Cerebellar cortex (tissue), 1 donor: ENCODE data around the gene ZNF282.
"Not testable (repeated sequence)": the region's sequence is repeated elsewhere in the genome, so short reads cannot be mapped to it uniquely, and the experiment has no call there.

Experiments
- DNase-seq: peaks from one replicate; pipeline ENCODE4 v3.0.0-alpha.2; 2015; ENCODE audit warnings: low spot score

ZNF282 gene

DNA sequence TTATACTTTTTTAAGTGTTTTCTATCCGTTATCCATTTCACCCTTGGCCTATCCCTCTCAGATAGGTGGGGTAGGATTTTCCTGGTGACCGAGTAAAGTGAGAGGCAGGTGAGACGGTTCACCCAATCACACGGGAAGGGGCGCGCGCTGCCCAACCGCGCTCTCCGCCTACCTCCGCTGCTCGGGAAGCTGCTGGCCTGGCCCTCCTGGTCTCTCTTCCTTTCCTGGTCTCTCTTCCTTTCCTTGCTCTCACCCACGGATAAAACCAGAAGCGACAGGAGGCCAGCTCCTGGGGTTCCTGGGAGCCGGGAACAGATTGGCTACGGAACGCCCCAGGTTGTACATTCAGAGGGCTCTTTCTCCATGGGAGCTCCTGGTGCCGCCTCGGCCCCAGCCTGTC is 29.8 kb downstream of the ZNF282 start:
- no peak for DNase-seq

DNA sequence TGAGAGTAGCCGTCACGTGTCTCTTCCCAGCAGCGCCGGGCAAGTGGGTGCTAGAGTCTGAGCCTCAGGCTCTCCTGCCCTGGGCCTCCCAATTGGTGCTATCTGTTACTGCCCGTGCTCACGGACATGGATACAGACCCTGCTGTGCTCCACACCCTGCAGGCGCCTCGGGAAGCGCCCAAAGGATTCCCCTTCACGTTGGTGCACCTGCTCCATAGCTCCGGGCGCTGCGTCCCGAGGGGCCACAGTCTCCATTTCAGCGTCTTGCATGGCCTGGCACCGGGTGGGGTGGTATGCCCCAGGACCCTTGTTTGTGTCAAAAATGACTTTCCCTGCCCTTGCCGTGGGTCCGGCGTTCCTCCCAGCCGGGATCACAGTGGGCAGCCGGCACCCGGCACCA is 30.3 kb downstream of the ZNF282 start:
- DNase-seq: no peak

DNA sequence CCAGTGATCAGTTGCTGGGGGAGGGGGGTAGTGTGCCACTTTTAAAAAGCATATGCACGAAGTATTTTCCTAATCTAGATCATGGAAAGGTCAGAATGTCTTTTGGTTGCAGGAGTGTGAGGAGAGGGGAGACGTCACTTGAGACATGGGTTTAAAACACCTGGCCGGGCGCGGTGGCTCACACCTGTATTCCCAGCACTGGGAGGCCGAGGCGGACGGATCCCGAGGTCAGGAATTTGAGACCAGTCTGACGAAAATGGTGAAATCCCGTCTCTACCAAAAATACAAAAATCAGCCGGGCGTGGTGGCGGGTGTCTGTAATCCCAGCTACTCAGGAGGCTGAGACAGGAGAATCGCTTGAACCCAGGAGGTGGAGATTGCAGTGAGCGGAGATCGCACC is 31.0 kb downstream of the ZNF282 start:
- not testable (repeated sequence) for DNase-seq

DNA sequence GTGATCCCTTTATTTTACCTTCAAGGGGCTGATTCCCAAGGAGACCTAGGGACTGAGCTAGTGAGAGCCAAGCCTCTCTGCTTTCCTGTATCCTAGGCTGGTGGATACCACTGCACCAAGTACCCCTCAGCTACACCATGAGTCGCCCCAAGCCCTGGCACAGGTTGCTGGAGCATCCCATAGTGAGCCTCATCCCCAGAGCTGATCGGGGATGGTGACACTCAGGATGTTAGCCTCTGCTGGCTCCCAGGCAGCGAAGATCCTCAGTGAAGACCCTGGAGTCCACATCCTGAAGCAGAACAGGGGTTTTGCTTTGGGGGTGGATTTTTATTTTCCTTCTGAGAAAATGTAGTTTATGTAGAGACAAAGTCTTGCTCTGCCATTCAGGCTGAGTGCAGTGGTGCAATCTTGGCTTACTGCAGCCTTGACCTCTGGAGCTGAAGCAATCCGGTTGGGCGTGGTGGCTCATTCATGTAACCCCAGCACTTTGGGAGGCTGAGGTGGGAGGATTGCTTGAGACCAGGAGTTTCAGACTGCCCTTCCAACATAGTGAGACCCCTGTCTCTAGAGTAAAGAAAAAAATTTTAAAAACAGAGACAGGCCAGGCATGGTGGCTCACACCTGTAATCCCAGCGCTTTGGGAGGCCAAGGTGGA is 31.6 kb downstream of the ZNF282 start:
- DNase-seq: no peak

DNA sequence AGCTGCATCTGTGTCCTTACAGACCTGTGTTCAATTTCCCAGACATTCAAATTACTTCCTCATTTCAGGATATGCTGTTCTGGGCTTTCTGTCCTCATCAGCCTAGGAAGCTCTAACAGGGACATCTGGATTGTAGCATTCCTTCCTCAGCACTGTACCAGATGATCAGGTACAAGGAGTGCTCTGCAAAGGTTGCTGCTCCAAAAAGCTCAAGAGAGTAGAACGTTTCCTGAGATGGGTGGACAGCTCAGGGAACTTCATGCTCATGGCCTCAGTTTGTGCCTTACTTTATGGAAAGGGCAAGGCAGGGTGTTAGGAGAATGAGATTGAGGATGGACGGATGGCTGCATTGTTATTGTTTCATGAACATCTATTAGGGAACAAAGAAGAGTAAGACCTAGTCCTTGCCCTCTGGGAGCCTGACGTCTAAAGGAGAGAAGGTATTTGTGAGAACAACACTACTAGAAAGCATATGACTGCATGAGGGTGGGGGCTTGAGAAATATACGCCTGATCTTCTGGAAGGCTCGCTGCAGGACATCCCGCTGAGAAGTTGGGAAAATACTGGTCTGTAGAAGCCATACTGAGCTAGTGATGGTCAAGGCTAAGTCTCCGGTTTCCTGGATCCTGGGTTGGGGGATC is 33.6 kb downstream of the ZNF282 start:
- DNase-seq: no peak

DNA sequence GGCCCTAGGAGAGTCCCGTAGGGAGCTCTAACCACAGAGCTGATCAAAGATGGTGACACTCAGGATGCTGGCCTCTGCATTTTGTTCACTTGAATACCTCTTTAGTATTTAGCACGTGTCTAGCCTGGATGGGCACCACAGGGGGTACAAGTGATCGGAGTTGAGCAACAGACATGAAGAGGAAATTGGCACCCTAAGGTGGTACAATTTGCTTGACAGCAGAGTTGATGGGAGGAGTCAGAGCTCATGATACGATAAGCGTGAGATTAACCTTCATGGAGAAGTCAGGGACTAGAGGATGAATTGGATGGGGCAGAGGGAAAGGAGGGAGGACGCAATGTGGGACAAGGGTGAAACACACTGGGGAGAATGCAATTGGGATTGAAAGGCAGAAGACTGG is 34.2 kb downstream of the ZNF282 start:
- DNase-seq: no peak

DNA sequence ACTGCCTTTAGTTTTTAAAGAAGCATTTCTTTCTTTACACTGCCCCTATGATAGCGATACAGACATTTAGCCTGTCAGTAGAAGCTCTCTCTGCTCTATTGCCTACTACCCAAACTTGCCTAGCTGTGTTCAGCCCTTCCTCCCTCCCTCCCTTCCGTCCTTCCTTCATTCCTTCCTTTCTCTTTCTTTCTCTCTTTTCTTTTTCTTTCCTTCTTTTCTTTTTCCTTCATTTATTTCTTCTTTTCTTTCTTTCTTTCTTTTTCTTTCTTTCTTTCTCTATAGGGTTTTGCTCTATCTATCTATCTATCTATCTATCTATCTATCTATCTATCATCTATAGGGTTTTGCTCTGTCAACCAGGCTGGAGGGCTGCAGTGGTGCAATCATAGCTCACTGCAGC is 37.0 kb downstream of the ZNF282 start:
- DNase-seq: no peak

DNA sequence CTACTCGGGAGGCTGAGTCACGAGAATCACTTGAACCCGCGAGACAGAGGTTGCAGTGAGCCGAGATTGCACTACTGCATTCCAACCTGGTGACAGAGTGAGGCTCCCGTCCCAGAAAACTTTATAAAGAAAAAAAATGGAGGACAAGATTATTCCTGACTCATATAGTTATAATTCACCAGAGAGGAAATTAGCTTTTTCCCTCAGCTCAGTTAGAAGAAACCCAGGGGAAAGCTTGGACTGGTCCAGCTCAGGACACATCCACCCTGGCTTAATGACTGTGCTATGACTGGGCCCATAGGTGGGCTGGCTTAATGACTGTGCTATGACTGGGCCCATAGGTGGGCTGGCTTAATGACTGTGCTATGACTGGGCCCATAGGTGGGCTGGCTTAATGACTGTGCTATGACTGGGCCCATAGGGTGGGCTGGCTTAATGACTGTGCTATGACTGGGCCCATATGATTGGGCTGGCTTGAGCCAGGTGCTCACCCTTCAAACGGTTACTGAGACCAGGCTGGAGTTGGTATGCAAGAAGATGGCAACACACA is 38.4 kb downstream of the ZNF282 start:
- DNase-seq: not testable (repeated sequence)

DNA sequence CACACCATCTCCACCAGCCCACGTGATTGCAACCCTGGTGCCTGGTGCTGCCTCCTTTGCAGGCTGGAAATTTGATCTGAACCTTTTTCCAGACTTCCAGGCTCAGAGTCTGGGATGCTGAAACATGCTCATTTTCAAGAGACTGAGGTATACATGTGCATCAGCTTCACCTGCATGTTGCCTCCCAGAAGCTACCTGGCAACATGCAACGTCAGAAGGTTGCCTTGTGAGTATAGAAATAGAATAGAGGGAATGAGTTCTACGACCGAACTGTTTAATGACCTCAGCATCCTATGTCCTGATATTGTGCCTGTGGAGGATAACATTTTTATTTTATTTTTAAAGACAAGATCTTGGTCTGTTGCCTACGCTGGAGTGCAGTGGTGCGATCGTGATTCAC is 42.2 kb downstream of the ZNF282 start:
- DNase-seq: no peak

DNA sequence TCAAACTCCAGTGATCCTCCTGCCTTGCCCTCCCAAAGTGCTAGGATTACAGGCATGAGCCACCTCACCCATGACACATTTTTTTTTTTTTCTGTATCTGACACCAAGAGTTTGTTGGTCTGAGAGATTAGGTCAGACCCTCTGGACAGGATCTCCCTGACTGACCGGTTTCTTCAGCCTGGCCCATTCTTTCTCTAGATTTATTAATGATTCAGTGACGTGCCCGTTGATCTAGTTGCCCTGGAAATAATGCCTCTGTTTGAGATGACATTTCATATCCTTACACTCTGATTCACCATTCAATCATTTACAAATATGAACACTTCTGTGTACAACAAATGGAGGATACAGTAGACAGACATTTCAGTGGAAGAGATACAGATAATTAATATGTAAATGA is 42.7 kb downstream of the ZNF282 start:
- no peak for DNase-seq

DNA sequence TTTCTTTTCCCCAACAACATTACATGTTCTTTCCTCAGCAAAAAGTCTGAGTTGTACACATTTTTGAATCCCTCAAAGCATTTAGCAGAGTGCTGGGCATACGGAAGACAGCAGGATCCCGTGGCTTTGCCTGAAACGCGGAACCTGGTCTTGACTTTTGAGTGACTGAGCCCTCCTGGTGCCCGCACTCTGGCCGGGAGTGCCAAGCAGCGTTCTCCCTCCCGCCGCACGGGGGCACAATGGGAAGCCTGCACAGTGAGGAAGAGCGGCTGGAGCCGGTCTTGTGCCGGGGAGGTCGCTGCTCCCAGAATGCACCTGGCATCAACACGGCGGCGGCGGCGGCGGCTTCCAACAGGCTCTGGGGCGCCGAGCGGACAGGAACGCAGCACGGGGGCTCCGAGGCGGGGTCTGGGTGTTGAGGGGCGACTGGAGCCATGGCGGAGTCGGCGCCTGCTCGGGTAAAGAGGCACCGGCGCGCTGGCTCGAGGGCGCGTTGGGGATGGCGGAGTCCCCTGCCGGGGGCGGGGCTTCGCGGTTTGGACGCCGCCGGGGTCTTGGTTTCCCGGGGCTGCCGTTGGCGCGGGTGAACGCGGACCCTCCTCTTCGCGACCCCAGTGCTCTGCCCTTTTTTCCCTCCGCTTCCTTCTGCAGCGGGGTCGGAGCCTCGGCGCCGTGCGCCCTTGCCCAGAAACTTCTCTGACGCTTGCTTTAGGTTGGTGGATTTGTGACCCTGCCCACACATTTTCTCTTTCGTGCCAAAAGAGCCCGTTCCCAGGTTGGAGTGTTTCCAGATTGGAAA is 44.2 kb downstream of the ZNF282 start, which contains the start of gene ZNF212:
Gene ZNF212 (plus strand): TSS at position 307 of the 799 bp plus-strand sequence. CDS start 128 bp downstream, at position 435.
- DNase-seq: peak; percentile 91

DNA sequence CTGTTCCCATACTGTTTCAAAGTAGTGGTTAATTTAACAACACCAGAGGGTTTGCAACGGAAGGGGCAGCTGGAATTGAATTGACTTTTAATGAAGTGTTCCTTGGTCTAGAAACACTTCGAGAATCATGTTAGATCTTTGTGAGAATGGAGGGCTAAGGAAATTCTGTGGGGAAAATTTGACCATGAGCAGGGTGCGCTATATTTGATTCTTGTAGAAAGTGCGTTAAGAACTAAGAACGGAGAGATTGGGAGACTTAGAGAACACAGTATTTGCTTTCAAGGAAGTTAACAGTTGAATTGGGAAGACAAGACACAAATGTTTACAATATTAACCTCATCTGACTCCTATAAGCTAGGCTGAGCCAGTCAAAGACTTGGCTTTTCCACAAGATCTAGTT is 45.3 kb downstream of the ZNF282 start:
- no peak for DNase-seq

DNA sequence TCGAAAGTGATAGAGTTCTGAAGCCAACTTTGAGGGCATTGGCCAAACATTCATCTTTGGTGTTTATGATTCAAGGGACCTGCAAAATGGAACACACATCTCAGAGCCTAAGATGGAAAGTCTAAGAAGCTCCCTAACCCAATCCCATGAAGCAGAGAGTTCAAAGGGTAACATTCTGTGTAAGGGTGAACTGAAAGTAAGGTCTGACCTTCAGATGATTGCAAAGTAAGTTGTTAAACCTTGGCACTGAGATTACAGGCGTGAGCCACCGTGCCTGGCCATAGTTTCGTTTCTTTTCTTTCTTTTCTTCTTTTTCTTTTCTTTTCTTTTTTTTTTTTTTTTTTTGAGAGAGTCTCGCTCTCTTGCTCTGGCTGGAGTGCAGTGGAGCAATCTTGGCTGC is 46.4 kb downstream of the ZNF282 start:
- DNase-seq: no peak

DNA sequence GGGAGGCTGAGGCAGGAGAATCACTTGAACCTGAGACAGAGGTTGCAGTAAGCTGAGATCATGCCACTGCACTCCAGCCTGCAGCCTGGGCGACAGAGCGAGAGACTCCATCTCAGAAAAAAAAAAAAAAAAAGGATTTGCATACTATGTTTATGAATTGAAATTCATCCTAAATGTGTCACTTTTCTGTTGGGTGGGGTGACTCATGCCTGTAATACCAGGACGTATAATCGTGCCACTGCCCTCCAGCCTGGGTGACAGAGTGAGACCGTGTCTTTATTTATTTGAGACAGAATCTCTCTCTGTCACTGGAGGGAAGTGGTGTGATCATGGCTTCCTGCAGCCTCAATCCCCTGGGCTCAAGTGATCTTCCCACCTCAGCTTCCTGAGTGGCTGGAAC is 49.9 kb downstream of the ZNF282 start:
- no peak for DNase-seq

DNA sequence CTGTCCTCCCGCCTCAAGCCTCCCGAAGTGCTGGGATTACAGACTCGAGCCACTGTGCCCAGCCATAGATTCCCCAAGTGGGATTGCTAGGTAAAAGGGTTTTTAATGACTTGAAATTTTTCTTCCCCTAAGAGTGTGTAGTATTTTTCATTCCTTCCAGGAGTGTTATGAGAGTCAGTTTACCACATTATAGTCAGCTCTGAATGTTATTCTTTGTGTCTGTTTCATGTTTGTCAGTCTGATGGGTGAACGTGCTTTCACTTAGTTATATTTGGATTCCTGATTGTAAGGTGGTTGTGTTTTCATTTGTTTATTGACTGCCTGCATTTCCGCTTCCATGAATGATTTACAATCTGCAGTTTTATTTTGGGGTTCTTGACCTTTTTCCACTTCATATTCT is 50.4 kb downstream of the ZNF282 start:
- no peak for DNase-seq

DNA sequence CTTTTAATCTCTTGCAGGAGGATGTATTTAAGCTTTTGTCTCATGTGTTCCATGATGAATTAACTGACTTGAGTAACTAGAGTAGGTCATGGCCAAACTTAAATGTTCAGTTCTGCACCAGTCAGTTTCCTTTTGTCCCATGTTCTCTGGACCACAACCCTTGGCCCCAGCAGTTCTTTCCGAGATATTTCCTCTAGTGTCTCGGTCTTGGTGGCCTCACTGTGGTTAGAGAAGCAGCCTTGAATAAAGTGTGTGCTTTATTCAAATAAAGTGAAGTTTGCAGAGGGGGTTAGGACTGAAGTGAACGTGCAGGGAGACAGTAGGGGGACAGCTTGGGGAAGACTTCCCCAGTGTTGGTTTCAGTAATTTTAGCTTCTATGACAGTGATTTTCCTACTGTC is 53.4 kb downstream of the ZNF282 start:
- DNase-seq: no peak

DNA sequence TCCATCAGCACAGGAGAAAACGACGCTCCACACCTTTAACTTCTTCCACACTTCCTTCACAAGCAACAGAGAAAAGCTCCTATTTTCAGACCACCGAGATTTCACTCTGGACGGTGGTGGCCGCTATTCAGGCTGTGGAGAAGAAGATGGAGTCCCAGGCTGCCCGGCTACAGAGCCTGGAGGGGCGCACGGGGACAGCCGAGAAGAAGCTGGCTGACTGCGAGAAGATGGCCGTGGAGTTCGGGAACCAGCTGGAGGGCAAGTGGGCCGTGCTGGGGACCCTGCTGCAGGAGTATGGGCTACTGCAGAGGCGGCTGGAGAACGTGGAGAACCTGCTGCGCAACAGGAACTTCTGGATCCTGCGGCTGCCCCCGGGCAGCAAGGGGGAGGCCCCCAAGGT is 54.8 kb downstream of the ZNF282 start:
- not testable (repeated sequence) for DNase-seq

DNA sequence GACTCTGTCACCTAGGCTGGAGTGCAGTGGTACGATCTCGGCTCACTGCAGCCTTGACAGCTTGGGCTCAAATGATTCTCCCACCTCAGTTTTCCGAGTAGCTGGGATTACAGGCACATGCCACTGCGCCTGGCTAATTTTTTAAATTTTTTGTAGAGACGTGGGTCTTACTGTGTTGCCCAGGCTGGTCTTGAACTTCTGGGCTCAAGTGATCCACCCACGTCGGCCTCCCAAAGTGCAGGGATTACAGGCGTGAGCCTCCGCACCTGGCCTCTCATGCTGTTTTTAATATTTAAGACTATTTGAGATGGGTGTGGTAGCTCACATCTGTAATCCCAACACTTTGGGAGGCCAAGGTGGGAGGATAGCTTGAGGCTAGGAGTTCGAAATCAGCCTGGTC is 56.2 kb downstream of the ZNF282 start:
- DNase-seq: not testable (repeated sequence)

DNA sequence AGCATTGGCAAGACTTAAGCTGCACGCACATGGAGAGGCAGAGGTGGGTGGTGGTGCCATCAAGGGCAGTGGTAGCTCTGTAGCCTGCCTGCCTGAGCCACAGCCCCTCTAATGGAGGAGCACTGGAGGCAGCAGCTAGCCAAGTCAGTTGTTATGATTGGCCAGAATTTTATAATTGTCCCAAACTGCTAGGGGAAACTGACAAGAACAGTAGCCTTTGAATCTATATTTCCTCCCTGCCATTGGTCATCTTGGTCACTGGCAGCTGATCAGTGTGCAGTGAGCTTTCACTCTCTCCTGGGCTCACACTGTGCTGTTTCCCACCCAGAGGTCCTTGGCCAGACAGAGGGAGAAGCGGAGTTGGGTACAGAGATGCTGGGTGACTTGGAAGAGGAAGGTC is 57.0 kb downstream of the ZNF282 start:
- DNase-seq: no peak

DNA sequence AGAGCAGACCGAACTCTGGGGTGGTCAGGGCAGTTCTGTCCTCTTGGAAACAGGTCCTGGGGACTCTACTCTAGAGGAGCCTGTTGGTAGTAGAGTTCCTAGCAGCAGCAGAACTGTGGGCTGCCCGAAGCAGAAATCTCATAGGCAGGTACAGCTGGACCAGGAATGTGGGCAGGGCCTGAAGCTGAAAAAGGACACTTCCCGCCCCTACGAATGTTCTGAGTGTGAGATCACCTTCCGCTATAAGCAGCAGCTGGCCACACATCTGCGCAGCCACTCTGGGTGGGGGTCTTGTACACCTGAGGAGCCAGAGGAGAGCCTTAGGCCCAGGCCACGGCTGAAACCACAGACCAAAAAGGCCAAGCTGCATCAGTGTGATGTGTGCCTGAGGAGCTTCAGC is 58.3 kb downstream of the ZNF282 start:
- DNase-seq: no peak

DNA sequence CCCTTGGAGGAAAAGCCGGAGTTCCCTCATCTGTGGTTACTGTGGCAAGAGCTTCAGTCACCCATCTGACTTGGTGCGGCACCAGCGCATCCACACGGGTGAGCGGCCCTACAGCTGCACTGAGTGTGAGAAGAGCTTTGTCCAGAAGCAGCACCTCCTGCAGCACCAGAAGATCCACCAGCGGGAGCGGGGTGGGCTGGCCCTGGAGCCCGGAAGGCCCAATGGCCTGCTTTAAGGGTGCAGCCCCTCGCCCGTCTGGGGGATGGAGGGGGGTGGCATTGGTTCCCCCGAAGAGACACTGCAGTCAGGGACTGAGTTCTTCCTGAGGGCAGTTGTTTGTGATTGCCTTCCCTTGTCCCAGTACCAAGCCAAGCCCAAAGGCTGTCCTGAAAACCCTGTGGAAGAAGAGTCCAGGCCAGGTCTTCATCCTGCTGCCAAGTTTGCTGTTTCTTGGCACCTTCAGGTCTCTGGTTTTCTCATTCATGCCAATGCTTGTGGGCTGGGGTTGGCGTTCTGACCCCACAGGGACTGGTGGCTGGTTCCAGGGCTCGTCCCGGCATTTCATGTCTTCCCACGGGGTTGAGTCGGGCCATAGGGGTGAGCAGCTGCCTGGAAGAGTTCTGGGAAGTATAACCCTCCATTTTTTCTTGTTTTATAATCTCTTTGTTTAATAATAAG is 59.0 kb downstream of the ZNF282 start:
- no peak for DNase-seq

DNA sequence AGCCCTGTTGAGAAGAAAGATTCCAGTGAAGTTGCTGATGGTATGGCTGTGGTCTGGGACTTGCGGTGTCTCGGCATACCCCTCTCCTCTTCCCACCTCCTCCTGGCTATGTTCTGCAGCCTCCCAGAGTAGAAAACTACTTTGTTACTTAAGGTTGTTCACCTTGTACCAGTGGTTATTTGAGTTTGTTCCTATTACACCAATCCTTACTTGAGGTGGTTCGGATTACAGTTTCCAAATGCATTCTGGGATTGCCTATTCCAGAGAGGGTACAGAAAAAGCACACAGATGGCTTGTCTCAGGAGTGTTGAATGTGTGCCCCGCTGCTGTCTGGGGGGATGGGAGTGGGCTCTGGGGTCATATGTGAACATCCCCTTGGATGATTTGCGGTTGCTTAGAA is 59.8 kb downstream of the ZNF282 start:
- DNase-seq: no peak
